Colonic mucosa (tissue), 4 donors: ENCODE results near the gene KIAA1217. TPM values are rescaled to one million over a fixed set of nuclear protein-coding genes. Genes with fewer than 3 reads are reported as not detected.
"Not testable (repeated sequence)": the region's sequence is repeated elsewhere in the genome, so short reads cannot be mapped to it uniquely, and the experiment has no call there.

ENCODE experiments used
- DNase-seq: peaks from one replicate; pipeline ENCODE4 v3.0.0-alpha.2; 2020
- H3K27ac ChIP-seq: fragments of 200-600 bp; one replicate; pipeline ENCODE4 v1.8.0; 2021
- H3K27me3 ChIP-seq: fragments of 200-600 bp; one replicate; pipeline ENCODE4 v1.8.0; 2021
- H3K36me3 ChIP-seq: fragments of 200-600 bp; one replicate; pipeline ENCODE4 v1.8.0; 2021
- H3K4me1 ChIP-seq: fragments of 200-600 bp; one replicate; pipeline ENCODE4 v1.8.0; 2021; ENCODE audit warnings: mild to moderate bottlenecking
- H3K4me3 ChIP-seq: fragments of 200-600 bp; one replicate; pipeline ENCODE4 v1.8.0; 2021
- H3K9ac ChIP-seq, 2 donors: one replicate each; pipeline ENCODE4 v1.7.0; 2013; ENCODE audit warnings: control low read depth in 2 of 2, low read depth in 2 of 2, low read length in 2 of 2
- H3K9me3 ChIP-seq: fragments of 200-600 bp; one replicate; pipeline ENCODE4 v1.8.0; 2021
- CTCF ChIP-seq: fragments of 200-600 bp; IDR thresholded peaks from one replicate; pipeline ENCODE4 v1.8.0; 2022; ENCODE audit warnings: antibody characterized with exemption, mild to moderate bottlenecking
- intact Hi-C: fragments of 100-400 bp; cut with DNase I; formaldehyde crosslinking; loops from one replicate; pipeline ENCODE4 v1.14.1; 2022
- total RNA-seq, 2 donors: library from RNA; stranded (reverse); fragmentation: NEBNext Ultra II Directional in 1 of 2; extraction: Animal tissue kit (Norgen Biotek cat#: 25700) in 1 of 2; gene quantifications; one replicate each; pipeline ENCODE4 v1.2.1, GENCODE V29; 2021
- donor health status: healthy.
- donor health status: DM: no; HTN: no; CAD: no.
- donor health status: DM: no; HTN: no; CAD: no.

The KIAA1217 gene
- total RNA-seq, 2 donors from 2014 or later, result 34.2 to 61.2 TPM

GRCh38 chr10:24440817-24441797 is 232.2 kb downstream of the KIAA1217 start:
- DNase-seq, result no peak
- no peak overlapping the region for H3K4me3 ChIP-seq
- no peaks in the 10 kb centered on the region for H3K27me3 ChIP-seq
- H3K36me3 ChIP-seq, result no peaks in the 10 kb centered on the region
- H3K9ac ChIP-seq, result no peak overlapping the region
- H3K4me1 ChIP-seq, result no peaks in the 10 kb centered on the region
- no peak for TF ChIP-seq CTCF
- H3K9me3 ChIP-seq, result no peaks in the 10 kb centered on the region
- no peak overlapping the region for H3K27ac ChIP-seq
- intact Hi-C loops, result no loop called here

GRCh38 chr10:24442234-24442633 is 233.3 kb downstream of the KIAA1217 start:
- Histone ChIP-seq H3K4me3 (no peak overlapping the region), H3K36me3 (no peaks in the 10 kb centered on the region), H3K9me3 (no peaks in the 10 kb centered on the region), H3K9ac (no peak overlapping the region), H3K27ac (no peak overlapping the region), H3K27me3 (no peaks in the 10 kb centered on the region), H3K4me1 (no peaks in the 10 kb centered on the region)
- TF ChIP-seq CTCF, result no peak
- no peak for DNase-seq
- intact Hi-C loops, result no loop called here

- H3K9ac ChIP-seq, H3K36me3 ChIP-seq, DNase-seq, H3K9me3 ChIP-seq, H3K4me1 ChIP-seq, intact Hi-C loops, H3K27ac ChIP-seq, H3K27me3 ChIP-seq, H3K4me3 ChIP-seq: not testable (repeated sequence)
Observed at GRCh38 chr10:24442641-24443174, 233.8 kb downstream of the KIAA1217 start.

- no peak overlapping the region for H3K4me3 ChIP-seq
- no peak overlapping the region for H3K27ac ChIP-seq
- no peak for TF ChIP-seq CTCF
- H3K4me1 ChIP-seq, result no peaks in the 10 kb centered on the region
- DNase-seq, result no peak
- intact Hi-C loops, result no loop called here
- no peak overlapping the region for H3K9ac ChIP-seq
- H3K36me3 ChIP-seq, result no peaks in the 10 kb centered on the region
- H3K27me3 ChIP-seq, result no peaks in the 10 kb centered on the region
- no peaks in the 10 kb centered on the region for H3K9me3 ChIP-seq
Observed at GRCh38 chr10:24444337-24444736, 235.4 kb downstream of the KIAA1217 start.

- intact Hi-C loops, H3K36me3 ChIP-seq, H3K4me1 ChIP-seq: not testable (repeated sequence)
Observed at GRCh38 chr10:24445958-24446357, 237.0 kb downstream of the KIAA1217 start.

GRCh38 chr10:24446739-24447138 is 237.8 kb downstream of the KIAA1217 start:
- DNase-seq, result no peak
- no peak for TF ChIP-seq CTCF
- intact Hi-C loops, result no loop called here

More at GRCh38 chr10:24445958-24446357, 237.0 kb downstream of the KIAA1217 start:
- H3K27ac ChIP-seq, H3K9ac ChIP-seq, H3K9me3 ChIP-seq, H3K27me3 ChIP-seq, DNase-seq, H3K4me3 ChIP-seq: not testable (repeated sequence)

More at GRCh38 chr10:24446739-24447138, 237.8 kb downstream of the KIAA1217 start:
- Histone ChIP-seq H3K9ac (no peak overlapping the region), H3K27me3 (no peaks in the 10 kb centered on the region), H3K4me1 (peaks cover 4% of the 10 kb centered on the region), H3K36me3 (no peaks in the 10 kb centered on the region), H3K4me3 (no peak overlapping the region), H3K27ac (no peak overlapping the region), H3K9me3 (no peaks in the 10 kb centered on the region)
